Neural cell (in vitro differentiated cells): ENCODE results near the gene IFI44. TPM values are rescaled to one million over a fixed set of nuclear protein-coding genes. Genes with fewer than 3 reads are reported as not detected.

Experiments
- H2AFZ ChIP-seq: fragments of 200-600, 300-800 bp; sonication (generic), shearing (Covaris generic); 2 replicates; pipeline ENCODE4 v1.6.0; 2014; ENCODE audit warnings: low read depth, mild to moderate bottlenecking, antibody characterized with exemption, low read length, moderate library complexity
- H3F3A ChIP-seq: fragments of 200-600 bp; shearing (Covaris generic); 2 replicates; pipeline ENCODE4 v1.6.1; 2016; ENCODE audit warnings: mild to moderate bottlenecking, moderate library complexity, mixed read lengths, antibody characterized with exemption, low read length; ENCODE audit not compliant: insufficient read depth, poor library complexity, severe bottlenecking
- H3K27ac ChIP-seq: fragments of 200-600, 300-800 bp; sonication (generic), shearing (Covaris generic); 2 replicates; pipeline ENCODE4 v1.5.1; 2014; ENCODE audit warnings: mild to moderate bottlenecking, low read length, moderate library complexity
- H3K27me3 ChIP-seq: fragments of 300-800, 200-600 bp; sonication (generic), shearing (Covaris generic); 2 replicates; pipeline ENCODE4 v1.6.0; 2014; ENCODE audit warnings: mild to moderate bottlenecking, low read depth, low read length, moderate library complexity; ENCODE audit not compliant: insufficient read depth
- H3K36me3 ChIP-seq: fragments of 300-800, 200-600 bp; sonication (generic), shearing (Covaris generic); 2 replicates; pipeline ENCODE4 v1.5.1; 2014; ENCODE audit warnings: mild to moderate bottlenecking, antibody characterized with exemption, low read length, moderate library complexity; ENCODE audit not compliant: insufficient read depth
- H3K4me2 ChIP-seq: fragments of 300-800, 200-600 bp; sonication (generic), shearing (Covaris generic); 2 replicates; pipeline ENCODE4 v1.6.0; 2014; ENCODE audit warnings: mild to moderate bottlenecking, low read length
- H3K4me3 ChIP-seq: fragments of 300-800, 200-600 bp; sonication (generic), shearing (Covaris generic); 2 replicates; pipeline ENCODE4 v1.5.1; 2014; ENCODE audit warnings: mild to moderate bottlenecking, low read length, moderate library complexity
- H3K79me2 ChIP-seq: fragments of 200-600 bp; shearing (Covaris generic); replicated peaks from 2 replicates; pipeline ENCODE4 v1.6.0; 2014; ENCODE audit warnings: mild to moderate bottlenecking, low read length, moderate library complexity; ENCODE audit not compliant: insufficient read depth
- H3K9ac ChIP-seq: fragments of 300-800, 200-600 bp; sonication (generic), shearing (Covaris generic); 2 replicates; pipeline ENCODE4 v1.6.1; 2016; ENCODE audit warnings: mild to moderate bottlenecking, low read length, mixed read lengths
- H3K9me2 ChIP-seq: fragments of 200-600 bp; shearing (Covaris generic); 2 replicates; pipeline ENCODE4 v1.6.1; 2016; ENCODE audit warnings: mild to moderate bottlenecking, low read length, mixed read lengths; ENCODE audit not compliant: insufficient read depth
- H3K9me3 ChIP-seq: fragments of 200-600, 300-800 bp; sonication (generic), shearing (Covaris generic); 2 replicates; pipeline ENCODE4 v1.6.1; 2016; ENCODE audit warnings: mild to moderate bottlenecking, mixed run types, low read length, moderate library complexity, mixed read lengths
- H4K20me1 ChIP-seq: fragments of 200-600 bp; shearing (Covaris generic); 2 replicates; pipeline ENCODE4 v1.6.1; 2016; ENCODE audit warnings: mild to moderate bottlenecking, mixed run types; ENCODE audit not compliant: insufficient read depth
- EP300 ChIP-seq: fragments of 450-650 bp; conservative IDR thresholded peaks from 2 replicates; pipeline ENCODE4 v1.6.1; 2014; ENCODE audit warnings: antibody characterized with exemption, mild to moderate bottlenecking, moderate library complexity; ENCODE audit not compliant: poor library complexity, severe bottlenecking
- EZH2 ChIP-seq: fragments of 200-600, 300-800 bp; shearing (Covaris generic), sonication (generic); IDR thresholded peaks from 2 replicates; pipeline ENCODE4 v1.6.1; 2014; ENCODE audit warnings: antibody characterized with exemption, low read length, borderline replicate concordance, mild to moderate bottlenecking; ENCODE audit not compliant: insufficient read depth, poor library complexity, severe bottlenecking
- MXI1 ChIP-seq: fragments of 450-650 bp; conservative IDR thresholded peaks from 2 replicates; pipeline ENCODE4 v1.6.1; 2014; ENCODE audit warnings: antibody characterized with exemption, mild to moderate bottlenecking; ENCODE audit not compliant: poor library complexity, severe bottlenecking
- POLR2AphosphoS5 ChIP-seq: IDR thresholded peaks from 2 replicates; pipeline ENCODE4 v1.6.1; 2012
- RAD21 ChIP-seq: fragments of 450-650 bp; conservative IDR thresholded peaks from 2 replicates; pipeline ENCODE4 v1.6.1; 2014; ENCODE audit warnings: antibody characterized with exemption, mild to moderate bottlenecking, moderate library complexity
- SMC3 ChIP-seq: fragments of 450-650 bp; conservative IDR thresholded peaks from 2 replicates; pipeline ENCODE4 v1.6.1; 2014; ENCODE audit warnings: antibody characterized with exemption, mild to moderate bottlenecking, moderate library complexity; ENCODE audit not compliant: poor library complexity
- TAF1 ChIP-seq: IDR thresholded peaks from 2 replicates; pipeline ENCODE4 v1.6.1; 2012; ENCODE audit warnings: low read depth
- polyA plus RNA-seq: library from polyadenylated mRNA; depleted of rRNA; stranded (reverse); fragments of >200 nt; gene quantifications from 2 replicates; pipeline ENCODE4 v1.2.3, GENCODE V29; 2014
- TF ChIP-seq, protein P1 (sequence below): fragments of 450-650 bp; IDR thresholded peaks from 2 replicates; pipeline ENCODE4 v1.5.1; 2014; ENCODE audit warnings: antibody characterized with exemption, mild to moderate bottlenecking, moderate library complexity; ENCODE audit not compliant: poor library complexity, severe bottlenecking
- TF ChIP-seq, protein P2 (sequence below): IDR thresholded peaks from 2 replicates; pipeline ENCODE4 v1.6.1; 2012; ENCODE audit warnings: borderline replicate concordance

Gene IFI44
- polyA plus RNA-seq, 1 donor from 2014 or later = not detected

- H3K27ac ChIP-seq = no peak overlapping the region
- no peak overlapping the region for H3K4me3 ChIP-seq
- no peak overlapping the region for H3K9ac ChIP-seq
- H3K9me3 ChIP-seq = no peaks in the 10 kb centered on the region
- no peak for TF ChIP-seq TAF1
- no peak for TF ChIP-seq SMC3
- no peak for TF ChIP-seq RAD21
- no peak for TF ChIP-seq MXI1
- TF ChIP-seq EP300 = no peak
- TF ChIP-seq, protein P1, sequence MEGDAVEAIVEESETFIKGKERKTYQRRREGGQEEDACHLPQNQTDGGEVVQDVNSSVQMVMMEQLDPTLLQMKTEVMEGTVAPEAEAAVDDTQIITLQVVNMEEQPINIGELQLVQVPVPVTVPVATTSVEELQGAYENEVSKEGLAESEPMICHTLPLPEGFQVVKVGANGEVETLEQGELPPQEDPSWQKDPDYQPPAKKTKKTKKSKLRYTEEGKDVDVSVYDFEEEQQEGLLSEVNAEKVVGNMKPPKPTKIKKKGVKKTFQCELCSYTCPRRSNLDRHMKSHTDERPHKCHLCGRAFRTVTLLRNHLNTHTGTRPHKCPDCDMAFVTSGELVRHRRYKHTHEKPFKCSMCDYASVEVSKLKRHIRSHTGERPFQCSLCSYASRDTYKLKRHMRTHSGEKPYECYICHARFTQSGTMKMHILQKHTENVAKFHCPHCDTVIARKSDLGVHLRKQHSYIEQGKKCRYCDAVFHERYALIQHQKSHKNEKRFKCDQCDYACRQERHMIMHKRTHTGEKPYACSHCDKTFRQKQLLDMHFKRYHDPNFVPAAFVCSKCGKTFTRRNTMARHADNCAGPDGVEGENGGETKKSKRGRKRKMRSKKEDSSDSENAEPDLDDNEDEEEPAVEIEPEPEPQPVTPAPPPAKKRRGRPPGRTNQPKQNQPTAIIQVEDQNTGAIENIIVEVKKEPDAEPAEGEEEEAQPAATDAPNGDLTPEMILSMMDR = no peak
- TF ChIP-seq, protein P2, sequence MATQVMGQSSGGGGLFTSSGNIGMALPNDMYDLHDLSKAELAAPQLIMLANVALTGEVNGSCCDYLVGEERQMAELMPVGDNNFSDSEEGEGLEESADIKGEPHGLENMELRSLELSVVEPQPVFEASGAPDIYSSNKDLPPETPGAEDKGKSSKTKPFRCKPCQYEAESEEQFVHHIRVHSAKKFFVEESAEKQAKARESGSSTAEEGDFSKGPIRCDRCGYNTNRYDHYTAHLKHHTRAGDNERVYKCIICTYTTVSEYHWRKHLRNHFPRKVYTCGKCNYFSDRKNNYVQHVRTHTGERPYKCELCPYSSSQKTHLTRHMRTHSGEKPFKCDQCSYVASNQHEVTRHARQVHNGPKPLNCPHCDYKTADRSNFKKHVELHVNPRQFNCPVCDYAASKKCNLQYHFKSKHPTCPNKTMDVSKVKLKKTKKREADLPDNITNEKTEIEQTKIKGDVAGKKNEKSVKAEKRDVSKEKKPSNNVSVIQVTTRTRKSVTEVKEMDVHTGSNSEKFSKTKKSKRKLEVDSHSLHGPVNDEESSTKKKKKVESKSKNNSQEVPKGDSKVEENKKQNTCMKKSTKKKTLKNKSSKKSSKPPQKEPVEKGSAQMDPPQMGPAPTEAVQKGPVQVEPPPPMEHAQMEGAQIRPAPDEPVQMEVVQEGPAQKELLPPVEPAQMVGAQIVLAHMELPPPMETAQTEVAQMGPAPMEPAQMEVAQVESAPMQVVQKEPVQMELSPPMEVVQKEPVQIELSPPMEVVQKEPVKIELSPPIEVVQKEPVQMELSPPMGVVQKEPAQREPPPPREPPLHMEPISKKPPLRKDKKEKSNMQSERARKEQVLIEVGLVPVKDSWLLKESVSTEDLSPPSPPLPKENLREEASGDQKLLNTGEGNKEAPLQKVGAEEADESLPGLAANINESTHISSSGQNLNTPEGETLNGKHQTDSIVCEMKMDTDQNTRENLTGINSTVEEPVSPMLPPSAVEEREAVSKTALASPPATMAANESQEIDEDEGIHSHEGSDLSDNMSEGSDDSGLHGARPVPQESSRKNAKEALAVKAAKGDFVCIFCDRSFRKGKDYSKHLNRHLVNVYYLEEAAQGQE = no peak
- TF ChIP-seq EZH2 = no peak
- TF ChIP-seq POLR2AphosphoS5 = no peak
- no peaks in the 10 kb centered on the region for H4K20me1 ChIP-seq
- no peaks in the 10 kb centered on the region for H3K79me2 ChIP-seq
- H3K27me3 ChIP-seq = no peaks in the 10 kb centered on the region
- H3K9me2 ChIP-seq = no peaks in the 10 kb centered on the region
- no peaks in the 10 kb centered on the region for H3K36me3 ChIP-seq
- no peak overlapping the region for H2AFZ ChIP-seq
- no peaks in the 10 kb centered on the region for H3F3A ChIP-seq
- H3K4me2 ChIP-seq = no peak overlapping the region
Measured at GRCh38 chr1:78624035-78624434, 25.6 kb upstream of the IFI44 start.

DNA sequence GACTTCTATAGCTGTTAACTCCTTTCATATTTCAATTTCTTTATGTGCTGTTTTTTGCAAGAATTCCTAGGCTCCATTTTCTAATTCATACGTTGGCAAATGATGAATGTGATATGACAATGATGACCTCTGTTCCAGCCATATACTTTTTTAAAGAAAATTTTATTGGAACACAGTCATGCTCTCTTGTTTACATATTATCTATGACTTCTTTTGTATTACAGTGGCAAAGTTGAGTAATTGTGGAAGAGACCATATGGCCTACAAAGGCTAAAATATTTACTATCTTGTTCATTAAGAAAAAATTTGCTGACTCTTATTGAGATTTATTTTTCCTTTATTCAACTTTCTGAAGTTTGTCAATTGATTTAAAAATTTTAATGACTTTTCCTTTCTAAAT, 22.3 kb upstream of the IFI44 start:
- H3K79me2 ChIP-seq = no peaks in the 10 kb centered on the region
- no peak overlapping the region for H2AFZ ChIP-seq
- H4K20me1 ChIP-seq = no peaks in the 10 kb centered on the region
- H3K9ac ChIP-seq = no peak overlapping the region
- TF ChIP-seq TAF1 = no peak
- TF ChIP-seq SMC3 = no peak
- no peak for TF ChIP-seq EP300
- TF ChIP-seq, protein P1 = no peak
- TF ChIP-seq MXI1 = no peak
- TF ChIP-seq, protein P2 = no peak
- TF ChIP-seq POLR2AphosphoS5 = no peak
- no peak for TF ChIP-seq EZH2
- no peaks in the 10 kb centered on the region for H3K36me3 ChIP-seq
- H3K27ac ChIP-seq = no peak overlapping the region
- no peak overlapping the region for H3K4me3 ChIP-seq
- H3K9me3 ChIP-seq = no peaks in the 10 kb centered on the region
- H3K9me2 ChIP-seq = no peaks in the 10 kb centered on the region
- H3K4me2 ChIP-seq = no peak overlapping the region
- H3K27me3 ChIP-seq = no peaks in the 10 kb centered on the region
- H3F3A ChIP-seq = no peaks in the 10 kb centered on the region
